ENCODE data around the gene IL18. TPM values are rescaled to one million over a fixed set of nuclear protein-coding genes. Genes with fewer than 3 reads are reported as not detected.

Gene IL18
- total and polyA plus RNA-seq, 8 donors = 0.83 to 12.1 (median 5.9) TPM

- intact Hi-C loops (cut with DNase I) = no loop called here
- FAIRE-seq (no peak), DNase-seq (no peak), ATAC-seq (no peak)
- Histone ChIP-seq H3K4me3 (no peak overlapping the region), H3K27ac (no peak overlapping the region), H3K9me3 (no peaks in the 10 kb centered on the region), H3K4me1 (no peaks in the 10 kb centered on the region), H3K36me3 (no peaks in the 10 kb centered on the region), H3K27me3 (no peaks in the 10 kb centered on the region)
- 95 to 96% methylated on average over 2 of the region's 2 CpGs for WGBS, 2 donors
- no peak for TF ChIP-seq CTCF (IDR thresholded peaks at IDR 0.05)
Measured at GRCh38 chr11:112127056-112127455, 36.8 kb downstream of the IL18 start.

- no peaks in the 10 kb centered on the region for H3K27me3 ChIP-seq
- no peaks in the 10 kb centered on the region for H3K4me1 ChIP-seq
- FAIRE-seq = no peak
- H3K36me3 ChIP-seq = no peaks in the 10 kb centered on the region
- no peak for ATAC-seq
- no peak for TF ChIP-seq CTCF (IDR thresholded peaks at IDR 0.05)
- no peaks in the 10 kb centered on the region for H3K9me3 ChIP-seq
- no peak overlapping the region for H3K4me3 ChIP-seq
- no peak for DNase-seq
- intact Hi-C loops (cut with DNase I) = no loop called here
- 77 to 84% methylated on average over 4 of the region's 4 CpGs for WGBS, 2 donors
- no peak overlapping the region for H3K27ac ChIP-seq
Measured at GRCh38 chr11:112123129-112123528, 40.8 kb downstream of the IL18 start.

DNA sequence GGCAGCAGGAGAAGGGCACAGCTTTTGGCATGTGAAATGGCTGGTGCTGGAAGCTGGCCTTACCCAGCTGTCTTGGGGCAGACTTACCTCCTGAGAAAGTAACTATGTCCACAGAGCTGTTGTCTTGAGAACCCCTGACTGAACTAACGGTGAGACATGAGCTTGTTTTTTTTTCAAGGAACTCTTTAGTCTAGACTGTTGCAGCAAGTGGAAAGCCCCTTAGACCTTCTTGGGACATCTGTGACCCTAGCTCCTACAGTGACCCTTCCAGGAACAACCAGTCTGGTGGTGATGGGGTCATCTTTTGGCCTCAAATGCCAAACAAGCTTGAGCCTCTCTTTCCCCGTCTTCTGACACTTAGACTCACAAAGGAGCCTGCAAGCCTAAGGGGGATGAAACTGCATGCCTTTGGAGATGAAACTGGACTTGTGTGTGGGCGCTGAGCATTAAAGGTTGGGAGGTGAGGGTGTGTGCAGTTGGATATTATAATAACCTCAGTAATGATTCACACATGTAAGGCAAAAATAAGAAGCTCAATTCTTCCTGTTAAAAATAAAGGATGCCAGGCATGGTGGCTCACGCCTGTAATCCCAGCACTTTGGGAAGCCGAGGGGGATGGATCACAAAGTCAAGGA lies 41.8 kb downstream of the IL18 start:
- WGBS, 2 donors = 95 to 99% methylated on average over 5 of the region's 5 CpGs
- no peaks in the 10 kb centered on the region for H3K9me3 ChIP-seq

GRCh38 chr11:112118176-112118575 lies 45.7 kb downstream of the IL18 start:
- Histone ChIP-seq H3K27me3 (no peaks in the 10 kb centered on the region), H3K9me3 (no peaks in the 10 kb centered on the region), H3K27ac (no peak overlapping the region), H3K36me3 (no peaks in the 10 kb centered on the region), H3K4me3 (no peak overlapping the region), H3K4me1 (no peaks in the 10 kb centered on the region)
- intact Hi-C loops (cut with DNase I) = no loop called here
- DNase-seq = no peak
- no peak for ATAC-seq
- no peak for FAIRE-seq
- 85 to 94% methylated on average over 2 of the region's 2 CpGs for WGBS, 2 donors
- no peak for TF ChIP-seq CTCF (IDR thresholded peaks at IDR 0.05)

More for the DNA sequence above, 41.8 kb downstream of the IL18 start:
- ATAC-seq (no peak), DNase-seq (no peak), FAIRE-seq (no peak)
- no peaks in the 10 kb centered on the region for H3K4me1 ChIP-seq
- no peaks in the 10 kb centered on the region for H3K27me3 ChIP-seq
- no peaks in the 10 kb centered on the region for H3K36me3 ChIP-seq
- no peak overlapping the region for H3K27ac ChIP-seq
- no peak overlapping the region for H3K4me3 ChIP-seq
- intact Hi-C loops (cut with DNase I) = no loop called here
- TF ChIP-seq CTCF (IDR thresholded peaks at IDR 0.05) = no peak

- no peaks in the 10 kb centered on the region for H3K36me3 ChIP-seq
- FAIRE-seq = no peak
- no peaks in the 10 kb centered on the region for H3K9me3 ChIP-seq
- H3K4me3 ChIP-seq = no peak overlapping the region
- H3K4me1 ChIP-seq = no peaks in the 10 kb centered on the region
- no peak for ATAC-seq
- H3K27me3 ChIP-seq = no peaks in the 10 kb centered on the region
- intact Hi-C loops (cut with DNase I) = no loop called here
- no peak overlapping the region for H3K27ac ChIP-seq
- no peak for TF ChIP-seq CTCF (IDR thresholded peaks at IDR 0.05)
- WGBS, 2 donors = 72 to 84% methylated on average over 5 of the region's 5 CpGs
- DNase-seq = no peak
Measured at GRCh38 chr11:112115386-112115785, 48.5 kb downstream of the IL18 start.
